ENCODE results near the gene PRLR. TPM values are rescaled to one million over a fixed set of nuclear protein-coding genes. Genes with fewer than 3 reads are reported as not detected.

PRLR gene
- total and polyA plus RNA-seq, 2 of the 13 experiments (the other 11 are each of a cell fraction or from before 2014, with no cell fraction given), result 12.2 to 13.3 TPM

GRCh38 chr5:35166043-35166442 lies 64.2 kb downstream of the PRLR start (continued):
- TF ChIP-seq EEA1 (CRISPR knock-in tag; IDR thresholded peaks at IDR 0.05; ENCODE audit: borderline replicate concordance) (no peak), NRL (CRISPR knock-in tag; IDR thresholded peaks at IDR 0.05; ENCODE audit: borderline replicate concordance) (no peak), ZNF660 (CRISPR knock-in tag; IDR thresholded peaks at IDR 0.05; ENCODE audit: borderline replicate concordance, low read depth) (no peak), ZMAT5 (CRISPR knock-in tag; IDR thresholded peaks at IDR 0.05; ENCODE audit: borderline replicate concordance, low read depth) (no peak), CBX1 (IDR thresholded peaks at IDR 0.05; ENCODE audit: low read depth) (no peak), ZBTB34 (CRISPR knock-in tag; IDR thresholded peaks at IDR 0.05) (no peak)

GRCh38 chr5:35164860-35165542 lies 65.3 kb downstream of the PRLR start:
- Histone ChIP-seq H4K20me1 (ENCODE audit: insufficient read depth, low read length) (no peaks in the 10 kb centered on the region), H3K4me1 (ENCODE audit: insufficient read depth, low read length) (peaks cover 23% of the 10 kb centered on the region), H3K36me3 (replicated peaks in 1 of 2; ENCODE audit: control insufficient read depth in 1 of 2, insufficient read depth in 2 of 2, low read length in 2 of 2) (no peaks in the 10 kb centered on the region), H3K79me2 (ENCODE audit: insufficient read depth, low read length) (no peaks in the 10 kb centered on the region), H3K27ac (ENCODE audit: extremely low read length, insufficient read depth, low read length) (no peak overlapping the region), H3K27me3 (ENCODE audit: control insufficient read depth in 1 of 2, insufficient read depth in 2 of 2, low read length in 2 of 2) (no peaks in the 10 kb centered on the region), H3K4me3 (replicated peaks in 1 of 3; ENCODE audit: insufficient read depth in 1 of 3, low read depth in 2 of 3, low read length in 3 of 3) (no peak overlapping the region), H2AFZ (ENCODE audit: low read length) (no peak overlapping the region), H3K4me2 (ENCODE audit: low read depth, low read length) (no peak overlapping the region), H3K9me3 (ENCODE audit: low read length) (no peaks in the 10 kb centered on the region), H3K9ac (ENCODE audit: insufficient read depth, low read depth, low read length) (no peak overlapping the region)
- ChIA-PET POLR2A (no interaction called here), CTCF (ENCODE audit: low intra/inter-chr PET ratio, low total read pairs) (no interaction called here)
- DNase-seq (ENCODE audit: low spot score) (no peak), ATAC-seq (no peak), FAIRE-seq (no peak)
- in situ Hi-C loops (cut with HindIII; ENCODE audit: extremely low pct_ligation_motif_present, low pct_unique_long_range_greater_than_20kb), result no loop called here
- no TSS peak for BruUV-seq (replicated peaks)
- intact Hi-C loops (cut with micrococcal nuclease; ENCODE audit: unreplicated experiment), result no loop called here
- TF ChIP-seq ZBTB46 (CRISPR knock-in tag; IDR thresholded peaks at IDR 0.05; ENCODE audit: borderline replicate concordance), result no peak
- TF ChIP-seq ZNF576 (CRISPR knock-in tag; IDR thresholded peaks at IDR 0.05), result no peak
- TF ChIP-seq NR2F2 (IDR thresholded peaks at IDR 0.05; ENCODE audit: borderline replicate concordance, low read depth), result no peak
- TF ChIP-seq ZNF761 (CRISPR knock-in tag; conservative IDR thresholded peaks at IDR 0.05), result no peak
- 94% methylated on average over 4 of the region's 4 CpGs for WGBS (ENCODE audit: low lambda C conversion rate)
